GM21529 (cell line): Measurements from ENCODE around the gene GPR89A.
"Not testable (repeated sequence)": the region's sequence is repeated elsewhere in the genome, so short reads cannot be mapped to it uniquely, and the experiment has no call there.

ENCODE experiments used
- ATAC-seq: cut with Tn5 transposase; IDR thresholded peaks from one replicate; pipeline ENCODE4 v1.9.1; 2021; ENCODE audit not compliant: unreplicated experiment

Gene GPR89A

DNA sequence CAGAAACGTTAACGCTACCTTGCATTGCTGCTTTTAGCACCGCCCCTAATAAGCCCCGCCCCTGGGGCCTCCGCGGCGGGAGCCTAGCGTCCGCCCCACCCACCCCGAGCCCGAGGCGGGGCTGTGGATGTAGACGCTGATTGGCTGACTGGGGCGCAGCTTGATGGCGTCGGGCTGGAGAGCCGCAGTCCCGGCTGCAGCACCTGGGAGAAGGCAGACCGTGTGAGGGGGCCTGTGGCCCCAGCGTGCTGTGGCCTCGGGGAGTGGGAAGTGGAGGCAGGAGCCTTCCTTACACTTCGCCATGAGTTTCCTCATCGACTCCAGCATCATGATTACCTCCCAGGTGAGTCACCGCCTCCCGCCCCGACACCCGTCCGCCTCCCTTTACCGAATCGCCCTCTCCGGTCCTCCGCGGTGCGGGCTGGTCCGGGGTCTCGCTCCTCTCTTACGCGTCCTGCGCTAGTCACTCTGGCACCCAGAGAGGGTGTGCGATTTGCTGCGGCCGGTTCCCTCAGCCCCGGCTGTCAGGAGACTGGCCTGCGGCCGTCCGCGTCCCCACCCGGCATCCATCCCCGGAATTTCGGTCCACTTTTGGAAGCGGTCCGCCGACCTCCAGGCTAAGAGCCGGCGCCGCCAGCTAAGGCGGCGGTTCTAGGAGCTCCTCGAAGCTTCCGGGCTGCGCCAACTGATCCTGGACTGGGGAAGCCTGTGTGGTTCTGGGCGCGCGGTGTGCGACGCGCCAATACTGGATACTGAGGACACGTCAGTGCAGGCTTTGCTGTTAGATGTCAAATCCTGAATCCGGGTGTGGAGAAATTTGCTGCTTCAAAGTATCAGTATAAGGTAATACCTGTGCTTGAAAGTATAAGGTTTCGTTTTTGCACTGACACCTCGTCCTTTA, at the start of gene GPR89A:
Gene GPR89A (plus strand): TSS at position 156 of the 901 bp plus-strand sequence. CDS start 146 bp downstream, at position 302.
- peak; percentile 93 for ATAC-seq

DNA sequence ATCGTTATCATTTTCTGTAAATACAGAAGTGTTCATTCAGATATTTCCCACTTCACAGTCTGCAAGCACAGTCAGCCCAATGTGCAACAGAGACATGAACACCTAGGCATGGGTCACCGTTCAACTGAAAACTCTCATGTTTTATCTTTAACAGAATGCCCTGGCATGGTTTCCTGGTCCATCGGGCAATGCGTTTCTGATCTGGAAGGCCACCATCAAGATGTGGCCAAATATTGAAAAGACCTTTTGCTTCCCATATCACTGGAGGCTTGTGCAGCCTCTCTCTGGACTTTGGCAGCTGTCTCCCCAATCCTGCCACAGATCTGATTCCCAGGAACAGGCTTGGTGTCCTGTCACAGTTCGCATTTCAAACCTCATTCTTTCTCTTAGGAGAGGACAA, 21.0 kb upstream of the GPR89A start:
- ATAC-seq, result not testable (repeated sequence)

DNA sequence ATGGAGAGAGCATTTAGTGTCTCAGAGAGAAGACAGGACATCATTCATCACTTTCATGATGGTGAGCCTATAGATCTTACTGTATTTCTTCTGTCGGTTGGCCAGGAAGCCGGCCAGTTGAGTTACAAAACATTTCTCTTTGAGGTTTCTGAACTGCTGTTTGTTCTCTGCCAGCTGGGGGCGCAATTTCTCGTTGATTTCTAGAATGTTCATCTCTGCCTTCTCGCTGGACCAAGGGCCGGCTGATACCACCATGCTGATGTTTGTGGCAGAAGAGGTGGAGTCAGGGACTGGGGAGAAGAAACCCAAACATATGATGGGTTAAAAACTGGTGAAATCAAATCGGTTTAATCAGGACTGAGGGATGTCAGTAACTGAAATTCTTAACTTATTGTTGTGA, 17.0 kb upstream of the GPR89A start:
- not testable (repeated sequence) for ATAC-seq

DNA sequence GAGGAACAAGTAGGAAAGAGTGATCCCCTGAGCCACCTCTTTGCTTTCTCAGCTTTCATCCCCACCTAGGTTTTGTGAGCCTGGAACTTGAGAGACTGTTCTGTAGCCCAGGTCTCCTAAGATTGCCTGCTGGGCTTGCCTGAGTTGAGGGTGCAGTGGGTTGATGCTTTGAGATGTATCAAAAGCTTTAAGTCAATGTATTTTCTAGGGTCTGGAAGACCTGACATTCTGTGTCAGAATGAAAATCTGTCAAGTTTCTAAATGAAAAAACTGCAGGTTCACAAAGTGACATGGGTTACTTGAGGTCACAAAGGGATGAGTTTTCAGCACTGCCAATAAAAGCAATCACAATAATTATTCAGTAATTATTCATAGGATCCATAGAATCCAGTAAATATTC, 15.4 kb upstream of the GPR89A start:
- not testable (repeated sequence) for ATAC-seq

DNA sequence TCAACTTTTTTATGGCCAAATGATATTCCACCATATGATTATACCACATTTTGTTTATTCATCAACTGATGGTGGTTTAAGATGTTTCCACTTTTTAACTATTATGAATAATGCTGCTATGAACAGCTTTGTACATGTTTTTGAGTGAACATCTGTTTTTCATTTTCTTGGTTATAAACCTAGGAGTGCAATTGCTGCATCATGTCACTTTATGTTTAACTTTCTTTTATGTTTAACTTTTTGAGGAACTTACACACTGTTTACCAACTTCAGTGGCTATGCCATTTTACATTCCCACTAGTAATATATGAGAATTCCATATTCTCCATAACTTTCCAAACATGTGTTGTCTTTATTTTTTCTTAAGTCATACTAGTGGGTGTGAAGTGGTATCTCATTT, 12.4 kb upstream of the GPR89A start:
- not testable (repeated sequence) for ATAC-seq

DNA sequence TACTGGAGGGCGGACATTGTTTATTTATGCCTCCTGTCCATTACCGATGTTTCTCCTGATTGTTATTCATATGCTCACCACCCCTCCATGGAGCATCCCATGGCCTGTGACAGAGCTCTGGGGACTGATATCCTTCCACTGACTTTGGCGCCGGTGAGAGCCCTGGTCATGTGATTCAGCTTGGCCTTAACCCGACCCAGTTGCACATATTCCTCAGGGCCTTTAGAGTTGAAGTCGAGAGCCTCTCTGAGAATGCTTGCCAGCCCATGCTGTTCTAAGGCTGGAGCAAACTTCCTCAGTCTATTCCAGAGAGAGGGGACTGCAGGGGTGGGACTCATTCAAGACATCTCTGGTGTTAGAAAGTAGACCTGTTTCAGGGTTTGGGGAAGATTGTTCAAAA, 11.6 kb upstream of the GPR89A start:
- ATAC-seq, result not testable (repeated sequence)

DNA sequence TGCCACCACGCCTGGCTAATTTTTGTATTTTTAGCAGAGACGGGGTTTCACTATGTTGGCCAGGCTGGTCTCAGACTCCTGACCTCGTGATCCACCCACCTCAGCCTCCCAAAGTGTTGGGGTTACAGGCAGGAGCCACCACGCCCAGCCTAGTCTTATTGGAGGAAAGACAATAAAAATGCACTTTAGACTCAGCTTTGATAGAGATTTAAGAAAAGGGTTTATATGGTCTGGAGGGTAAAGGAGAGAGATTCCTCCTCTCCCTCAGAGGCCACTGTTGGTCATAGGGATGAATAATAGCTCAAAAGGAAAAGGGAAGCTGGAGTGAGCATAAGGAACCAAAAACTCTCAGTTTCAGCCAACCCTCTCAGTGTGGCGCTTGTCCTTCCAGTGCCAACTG, 8.4 kb upstream of the GPR89A start:
- ATAC-seq, result not testable (repeated sequence)

DNA sequence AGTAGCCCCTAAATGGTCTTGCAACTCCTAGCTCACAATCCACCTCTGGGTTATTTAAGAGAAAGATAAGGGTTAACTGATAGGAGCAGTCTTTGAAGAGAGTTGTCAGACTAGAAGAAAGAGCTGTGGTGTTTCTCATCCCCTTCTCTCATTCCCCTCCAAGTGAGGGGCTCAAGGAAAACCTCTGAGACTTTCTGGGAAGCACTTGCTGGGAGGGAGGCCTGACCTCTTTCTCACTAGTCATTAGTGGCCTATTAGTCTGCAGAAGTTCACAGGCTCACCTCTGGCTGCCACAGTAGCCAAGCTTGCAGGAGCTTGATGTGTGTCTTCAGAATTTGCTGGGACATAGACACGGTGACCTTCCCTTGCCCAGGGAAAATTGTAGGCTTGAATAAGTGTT, 6.2 kb upstream of the GPR89A start:
- no peak for ATAC-seq

DNA sequence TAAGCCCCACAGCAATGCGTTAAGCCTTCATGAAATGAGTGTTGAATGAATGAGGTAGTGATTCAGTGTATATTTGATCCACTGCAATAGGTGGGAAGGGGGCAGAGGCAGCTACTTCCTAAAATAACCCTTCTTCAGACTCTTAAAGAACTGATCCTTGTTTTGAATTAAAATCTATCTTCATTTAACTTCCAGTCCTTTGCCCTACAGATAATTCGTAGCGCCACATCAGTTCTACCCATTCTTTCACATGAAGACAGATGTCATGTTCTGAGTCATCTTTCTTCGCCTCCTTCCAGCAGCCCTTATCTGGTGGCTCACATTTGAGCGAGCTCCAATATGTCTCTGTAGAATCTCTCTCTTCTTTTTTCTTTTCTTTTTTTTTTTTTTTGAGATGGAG, 948 bp upstream of the GPR89A start:
- ATAC-seq, result not testable (repeated sequence)

DNA sequence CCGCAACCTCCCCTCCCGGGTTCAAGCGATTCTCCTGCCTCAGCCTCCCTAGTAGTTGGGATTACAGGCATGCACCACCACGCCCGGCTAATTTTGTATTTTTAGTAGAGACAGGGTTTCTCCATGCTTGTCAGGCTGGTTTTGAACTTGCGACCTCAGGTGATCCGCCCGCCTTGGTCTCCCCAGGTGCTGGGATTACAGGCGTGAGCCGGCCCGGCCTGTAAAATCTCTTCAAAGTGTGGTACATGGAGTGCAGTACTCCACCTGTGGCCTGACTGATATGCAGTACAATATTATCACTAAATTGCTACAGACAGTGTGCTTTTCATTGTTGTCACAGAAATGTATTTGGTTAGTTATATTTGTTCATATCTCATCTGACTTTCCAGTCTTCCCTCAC, 499 bp upstream of the GPR89A start:
- ATAC-seq, result not testable (repeated sequence)

DNA sequence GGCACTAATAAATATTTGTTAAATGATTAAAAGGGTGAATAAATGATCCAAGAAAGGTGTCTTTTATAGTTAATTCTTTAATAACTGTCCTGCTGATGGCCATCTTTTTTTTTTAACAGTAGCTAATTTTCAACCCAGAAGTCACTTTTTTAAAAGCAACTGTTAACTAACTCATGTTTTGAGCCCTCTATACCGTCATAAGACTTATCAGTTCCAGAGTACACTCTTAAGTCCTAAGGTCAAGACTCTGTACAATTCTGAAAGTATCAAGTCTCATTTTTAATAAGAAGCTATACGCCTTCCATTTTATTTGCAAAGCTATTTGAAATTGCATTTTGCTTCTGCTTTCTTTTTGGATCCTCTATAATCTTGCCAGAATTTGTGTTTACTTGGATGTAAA, 3.0 kb downstream of the GPR89A start:
- ATAC-seq, result not testable (repeated sequence)

DNA sequence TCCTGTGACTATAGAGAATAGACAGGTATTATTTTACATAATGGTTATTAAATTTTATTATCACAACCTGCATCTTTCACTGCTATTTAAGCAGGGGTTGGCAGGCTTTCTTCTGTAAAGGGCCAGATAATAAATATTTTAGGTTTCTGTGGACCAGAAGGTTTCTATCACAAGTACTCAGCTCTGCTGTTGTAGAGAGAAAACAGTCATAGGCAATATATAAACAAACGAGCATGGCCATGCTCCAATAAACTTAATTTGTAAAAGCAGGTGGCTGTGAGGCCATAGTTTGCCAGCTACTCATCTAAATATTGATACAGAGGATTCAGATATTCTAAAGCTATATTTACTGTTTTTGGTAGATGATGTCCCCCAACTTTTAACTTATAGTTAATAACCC, 12.3 kb downstream of the GPR89A start:
- not testable (repeated sequence) for ATAC-seq

DNA sequence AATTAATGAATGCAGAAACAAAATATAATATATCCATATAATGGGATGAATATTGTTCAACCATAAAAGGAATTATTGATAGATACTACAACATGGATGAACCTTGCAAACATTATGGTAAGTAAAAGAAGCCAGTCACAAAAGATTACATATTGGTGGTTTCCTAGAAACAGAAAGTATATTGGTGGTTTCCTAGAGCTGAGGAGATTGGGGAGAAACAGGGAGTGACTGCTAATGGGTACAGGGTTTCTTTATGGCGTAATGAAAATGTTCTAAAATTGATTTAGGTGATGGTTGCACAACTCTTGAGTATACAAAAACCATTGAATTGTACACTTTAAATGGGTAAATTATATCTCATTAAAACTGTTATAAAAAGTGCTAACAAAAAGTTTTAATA, 14.4 kb downstream of the GPR89A start:
- not testable (repeated sequence) for ATAC-seq

DNA sequence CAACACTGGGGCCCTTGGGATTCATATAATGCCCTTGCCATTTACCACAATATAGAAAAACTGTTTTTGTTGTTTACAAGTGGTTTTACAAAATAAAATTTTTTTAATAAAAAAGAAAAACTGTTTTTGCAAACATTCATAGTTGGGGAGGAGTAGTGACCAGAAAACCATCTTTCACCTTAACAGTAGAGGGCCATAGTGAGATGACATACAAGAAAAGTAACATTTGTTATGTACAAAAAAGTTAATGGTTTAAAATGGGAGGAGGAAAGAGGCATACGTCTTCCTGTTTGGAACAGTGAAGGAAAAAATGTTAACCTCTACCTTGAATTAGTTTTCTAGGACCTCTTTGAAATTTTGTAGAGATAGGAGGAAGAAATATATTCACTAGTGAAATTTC, 28.4 kb downstream of the GPR89A start:
- ATAC-seq, result not testable (repeated sequence)

DNA sequence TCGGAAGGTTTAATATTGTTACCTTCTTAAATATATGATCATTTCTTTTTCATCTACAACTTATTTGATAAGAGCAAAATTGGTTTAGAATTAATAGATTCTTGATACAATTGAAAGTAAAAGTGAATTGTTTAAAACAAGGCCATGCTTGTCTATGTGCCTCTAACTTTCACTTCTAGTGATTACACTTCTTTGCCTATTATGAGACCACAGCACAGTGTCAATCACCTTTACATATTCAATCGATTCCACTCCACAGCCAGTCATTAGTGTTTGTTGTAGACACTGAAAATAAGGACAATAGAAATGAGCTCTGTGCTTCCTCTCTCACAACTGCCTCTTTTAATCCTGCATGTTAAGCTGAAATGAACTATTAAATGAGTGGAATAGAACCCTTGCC, 34.1 kb downstream of the GPR89A start:
- ATAC-seq, result not testable (repeated sequence)

DNA sequence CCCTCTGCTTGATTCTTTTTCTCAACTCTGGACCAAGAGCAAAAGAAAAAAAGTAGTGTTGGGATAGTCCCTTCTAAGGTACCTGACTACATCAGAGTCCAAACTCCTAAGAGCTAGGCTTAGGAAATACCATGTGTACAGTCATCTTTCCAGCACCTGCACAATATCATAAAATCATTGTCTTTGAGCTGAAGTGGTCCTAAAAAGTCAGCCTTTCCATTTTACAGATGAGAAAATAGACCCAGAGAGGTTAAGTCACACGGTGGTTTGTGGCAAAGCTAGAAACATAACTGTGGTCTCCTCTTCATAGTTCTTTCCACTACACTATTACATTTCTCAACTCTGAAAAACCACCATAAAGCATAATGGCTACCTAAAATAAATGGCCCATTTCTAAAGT, 36.2 kb downstream of the GPR89A start:
- not testable (repeated sequence) for ATAC-seq

DNA sequence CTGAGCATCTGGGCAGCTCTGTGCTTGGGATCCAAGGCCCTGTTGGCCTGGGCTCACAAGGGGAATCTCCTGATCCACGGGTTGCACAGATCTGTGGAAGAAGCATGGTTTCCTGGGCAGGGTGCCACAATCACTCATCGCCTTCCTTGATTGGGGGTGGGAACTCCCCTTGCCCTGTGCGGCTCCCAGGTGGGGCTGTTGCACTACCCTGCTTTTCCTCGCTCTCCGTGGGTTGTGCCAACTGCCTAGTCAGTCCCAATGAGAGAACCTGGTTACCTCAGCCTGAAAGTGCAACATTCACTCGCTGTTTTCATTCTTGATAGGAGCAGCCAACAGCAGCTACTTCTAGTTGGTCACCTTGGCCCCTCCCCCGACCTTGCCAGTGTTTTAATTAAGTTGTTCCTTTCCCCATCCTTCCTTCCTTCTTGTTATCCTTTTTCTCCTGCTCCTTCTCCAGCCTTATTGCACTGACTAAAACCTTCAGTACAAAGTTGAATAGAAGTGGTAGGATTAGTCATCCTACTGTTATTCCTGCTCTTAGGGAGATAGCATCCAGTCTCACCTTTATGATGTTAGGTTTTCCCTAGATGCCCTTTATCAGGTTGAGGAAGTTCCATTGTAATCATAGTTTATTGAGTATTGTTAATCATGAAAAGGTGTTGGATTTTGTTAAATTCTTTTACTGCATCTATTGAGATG, 48.6 kb downstream of the GPR89A start:
- ATAC-seq, result not testable (repeated sequence)

DNA sequence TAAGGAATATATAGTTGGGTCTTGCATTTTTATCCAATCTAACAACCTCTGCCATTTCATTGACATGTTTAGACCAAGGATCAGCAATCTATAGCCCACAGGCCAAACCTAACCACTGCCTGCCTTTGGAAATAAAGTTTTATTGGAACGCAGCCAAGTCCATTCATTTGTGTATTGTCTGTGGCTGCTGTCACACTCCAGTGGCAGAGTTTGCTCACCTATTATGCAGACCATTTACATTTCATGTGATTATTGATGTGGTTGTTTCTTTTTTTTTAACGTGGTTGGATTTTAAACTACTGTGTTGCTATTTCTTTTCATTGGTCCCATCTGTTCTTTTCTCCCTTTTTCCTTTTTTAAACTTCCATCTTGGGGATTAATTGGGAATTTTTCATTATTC, 54.7 kb downstream of the GPR89A start:
- ATAC-seq, result not testable (repeated sequence)

DNA sequence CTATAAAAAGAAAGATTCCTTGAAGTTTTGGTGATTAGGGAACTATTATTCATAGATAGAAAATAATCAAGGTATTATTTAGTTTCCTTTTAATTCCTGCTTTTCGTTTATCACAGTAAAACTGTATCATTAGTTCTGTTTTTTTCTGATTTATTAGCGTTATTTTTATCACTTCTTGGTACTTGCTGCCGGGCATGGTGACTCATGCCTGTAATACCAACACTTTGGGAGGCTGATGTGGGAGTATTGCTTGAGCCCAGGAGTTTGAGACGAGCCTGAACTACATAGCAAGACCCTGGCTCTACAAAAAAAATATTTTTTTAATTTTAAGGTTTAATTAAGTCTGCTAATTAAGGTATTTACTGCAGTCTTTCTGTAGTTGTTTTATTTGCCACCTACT, 57.2 kb downstream of the GPR89A start:
- not testable (repeated sequence) for ATAC-seq

DNA sequence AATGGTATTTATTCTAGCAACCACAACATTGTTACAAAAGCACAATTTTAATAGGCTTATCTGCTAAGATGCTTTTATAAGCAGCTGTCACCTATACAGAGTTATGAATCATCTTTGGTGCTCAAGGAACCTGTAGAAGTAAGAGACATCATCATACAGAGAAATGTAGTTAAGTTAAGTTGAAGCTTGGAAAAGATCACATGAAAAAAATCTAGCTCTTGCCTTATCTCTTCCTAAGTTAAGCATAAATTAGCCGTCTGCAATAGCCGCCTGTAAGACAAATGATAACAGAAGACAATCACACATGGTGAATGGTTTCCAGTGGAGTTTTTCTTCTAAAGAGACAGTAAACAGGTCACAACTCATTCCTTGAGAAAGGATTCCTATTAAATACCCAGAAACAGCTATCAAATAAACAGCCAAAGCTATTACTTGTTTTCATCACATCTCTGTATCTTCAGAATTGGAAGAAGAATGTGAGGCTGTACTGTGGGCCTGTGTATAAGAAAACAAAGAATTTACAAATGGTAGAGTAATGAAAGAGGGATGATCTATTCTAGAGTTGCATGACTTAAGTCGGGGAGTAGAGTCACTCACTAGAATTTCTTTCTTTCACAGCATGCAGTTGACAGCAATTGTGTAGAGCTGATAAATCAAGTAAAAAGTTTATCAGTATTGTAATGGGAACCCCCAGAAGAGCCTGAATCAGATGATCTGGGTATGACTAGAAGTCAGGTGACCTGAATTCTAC, 63.4 kb downstream of the GPR89A start:
- not testable (repeated sequence) for ATAC-seq

DNA sequence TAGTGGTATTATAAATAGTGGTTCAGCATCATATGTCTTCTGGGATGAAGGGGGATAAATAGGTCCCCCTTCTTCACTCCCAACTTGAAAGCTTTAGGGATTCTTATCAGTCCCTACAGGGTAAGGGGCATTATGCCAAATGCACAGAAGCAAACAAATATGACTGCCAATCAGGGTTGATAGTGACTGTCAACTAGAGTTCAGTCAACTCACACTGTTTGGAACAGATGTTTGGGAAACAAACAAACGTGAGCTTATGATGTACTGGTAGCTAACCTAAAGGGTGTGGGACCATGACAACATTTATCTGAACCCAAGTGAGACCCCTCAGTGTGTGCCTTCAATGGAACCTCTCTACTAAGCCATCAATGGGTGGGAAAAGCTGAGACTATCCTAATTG, 65.4 kb downstream of the GPR89A start:
- not testable (repeated sequence) for ATAC-seq
